ENCODE results near the gene SAV1.
"Not testable (repeated sequence)": the region's sequence is repeated elsewhere in the genome, so short reads cannot be mapped to it uniquely, and the experiment has no call there.

The SAV1 gene

GRCh38 chr14:50664579-50664978, 3.5 kb downstream of the SAV1 start:
- not testable (repeated sequence) for DNase-seq

- DNase-seq, result no peak
These were observed 8.7 kb downstream of the SAV1 start for GRCh38 chr14:50659327-50659974.

- DNase-seq, result no peak
These were observed 9.9 kb downstream of the SAV1 start for GRCh38 chr14:50658203-50658602.

GRCh38 chr14:50657753-50658152, 10.4 kb downstream of the SAV1 start:
- no peak for DNase-seq

- DNase-seq, result no peak
These were observed 11.3 kb downstream of the SAV1 start for GRCh38 chr14:50656776-50657175.

GRCh38 chr14:50649691-50650090, 18.4 kb downstream of the SAV1 start:
- DNase-seq, result no peak

- DNase-seq, result no peak
These were observed 20.4 kb downstream of the SAV1 start for GRCh38 chr14:50647753-50648152.

- no peak for DNase-seq
These were observed 20.8 kb downstream of the SAV1 start for GRCh38 chr14:50647282-50647681.

GRCh38 chr14:50635141-50635540, 33.0 kb downstream of the SAV1 start:
- DNase-seq, result no peak

GRCh38 chr14:50633954-50634353, 34.2 kb downstream of the SAV1 start:
- DNase-seq, result no peak

GRCh38 chr14:50631408-50631821, 36.7 kb downstream of the SAV1 start:
- DNase-seq, result no peak

- DNase-seq, result not testable (repeated sequence)
These were observed 43.2 kb downstream of the SAV1 start for GRCh38 chr14:50624947-50625346.

GRCh38 chr14:50624447-50624846, 43.7 kb downstream of the SAV1 start:
- no peak for DNase-seq

- no peak for DNase-seq
These were observed 45.1 kb downstream of the SAV1 start for GRCh38 chr14:50622978-50623377.

GRCh38 chr14:50620341-50620740, 47.8 kb downstream of the SAV1 start:
- DNase-seq, result no peak

GRCh38 chr14:50619569-50620141, 48.5 kb downstream of the SAV1 start:
- DNase-seq, result no peak

GRCh38 chr14:50616275-50616674, 51.8 kb downstream of the SAV1 start:
- no peak for DNase-seq

GRCh38 chr14:50615552-50615951, 52.6 kb downstream of the SAV1 start:
- no peak for DNase-seq

GRCh38 chr14:50615056-50615455, 53.0 kb downstream of the SAV1 start:
- DNase-seq, result no peak

GRCh38 chr14:50612806-50613205, 55.3 kb downstream of the SAV1 start:
- DNase-seq, result no peak

GRCh38 chr14:50610465-50610864, 57.6 kb downstream of the SAV1 start:
- no peak for DNase-seq

- no peak for DNase-seq
These were observed 59.7 kb downstream of the SAV1 start for GRCh38 chr14:50608302-50608851.

- no peak for DNase-seq
These were observed 60.3 kb downstream of the SAV1 start for GRCh38 chr14:50607761-50608160.

GRCh38 chr14:50607181-50607580, 60.9 kb downstream of the SAV1 start:
- peak; percentile 55 for DNase-seq

GRCh38 chr14:50606468-50606867, 61.6 kb downstream of the SAV1 start:
- DNase-seq, result no peak

All from stimulated activated CD4-positive, alpha-beta T cell treated with anti-CD3 and anti-CD28 coated beads, Interleukin-15, amount 100 ng/mL, for 24 hours (primary cell).